Fibroblast of skin of right biceps (primary cell): Measurements from ENCODE around the gene UTS2B.
A peak's percentile ranks its signal among the peaks of the same experiment; 100 is the strongest.
"Not testable (repeated sequence)": the region's sequence is repeated elsewhere in the genome, so short reads cannot be mapped to it uniquely, and the experiment has no call there.

Experiments used
- DNase-seq: peaks from one replicate; pipeline ENCODE4 v3.0.0-alpha.2; 2013

Gene UTS2B

DNA sequence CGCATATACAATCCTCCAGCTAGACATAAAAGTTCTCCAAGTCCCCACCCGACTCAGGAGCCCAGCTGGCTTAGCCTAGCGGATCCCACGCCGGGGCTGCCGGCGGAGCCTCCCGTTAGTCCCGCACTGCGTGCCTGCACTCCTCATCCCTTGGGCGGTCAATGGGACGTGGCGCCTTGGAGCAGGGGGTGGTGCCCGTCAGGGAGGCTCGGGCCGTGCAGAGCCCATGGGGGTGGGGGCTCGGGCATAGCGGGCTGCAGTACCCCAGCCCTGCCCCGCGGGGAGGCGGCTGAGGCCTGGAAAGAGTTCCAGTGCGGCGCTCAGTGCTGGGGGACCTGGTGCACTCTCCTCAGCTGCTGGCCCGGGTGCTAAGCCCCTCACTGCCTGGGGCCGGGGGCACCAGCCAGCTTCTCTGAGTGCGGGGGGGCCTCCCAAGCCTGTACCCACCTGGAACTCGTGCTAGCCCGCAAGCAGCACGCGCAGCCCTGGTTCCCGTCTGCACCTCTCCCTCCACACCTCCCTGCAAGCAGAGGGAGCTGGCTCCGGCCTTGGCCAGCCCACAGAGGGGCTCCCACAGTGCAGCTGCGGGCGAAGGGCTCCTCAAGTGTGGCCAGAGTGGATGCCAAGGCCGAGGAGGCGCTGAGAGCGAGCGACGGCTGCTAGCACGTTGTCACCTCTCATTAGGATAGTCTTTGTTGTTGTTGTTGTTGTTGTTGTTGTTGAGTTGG, 13.3 kb downstream of the UTS2B start:
- no peak for DNase-seq

DNA sequence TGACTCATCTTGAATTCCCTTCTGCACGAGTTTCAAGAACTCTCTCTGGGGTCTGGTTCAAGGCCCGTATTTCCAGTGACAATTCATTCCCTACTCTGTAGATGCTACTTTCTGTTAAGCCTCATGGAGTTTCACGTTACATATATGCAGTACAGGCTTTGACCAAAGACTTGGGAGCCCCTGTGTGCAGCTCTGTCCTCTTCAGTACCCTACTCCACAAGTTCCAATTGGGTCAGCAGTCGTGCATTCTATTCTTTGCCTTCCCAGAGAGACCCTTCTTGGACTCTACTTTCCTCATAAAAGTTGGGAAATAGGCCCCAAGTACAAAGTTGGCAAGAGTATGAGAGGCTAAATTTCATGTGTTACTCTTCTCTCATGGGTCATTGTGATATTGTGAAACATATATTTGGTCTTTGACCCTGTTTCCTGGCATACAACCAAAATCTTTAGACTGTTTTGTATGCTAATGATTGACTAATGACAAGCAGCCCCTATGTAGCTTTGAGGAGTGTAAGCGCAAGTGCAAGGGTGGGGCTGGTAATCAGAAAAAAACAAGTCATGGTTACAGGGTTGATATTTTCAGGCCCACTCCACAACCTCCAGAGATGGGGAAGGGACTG, 16.1 kb downstream of the UTS2B start:
- no peak for DNase-seq

DNA sequence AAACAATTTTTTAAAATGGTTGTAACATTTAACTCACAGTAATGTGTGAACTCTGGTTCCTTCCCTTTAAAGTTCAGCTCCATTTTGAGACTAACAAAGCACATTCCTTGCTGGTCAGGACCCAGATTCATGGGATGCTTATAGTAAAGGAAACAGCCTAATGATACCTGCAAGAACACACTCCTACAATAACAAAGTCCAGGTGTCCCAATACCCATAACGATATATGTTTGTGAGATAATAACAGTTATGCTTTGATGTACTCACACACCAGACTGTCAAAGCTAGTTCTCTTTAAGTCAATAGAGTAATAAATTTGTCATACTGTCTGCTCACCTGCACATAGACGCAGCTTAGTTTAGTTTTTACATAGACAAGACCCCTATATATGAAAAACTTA, 17.0 kb downstream of the UTS2B start:
- no peak for DNase-seq

DNA sequence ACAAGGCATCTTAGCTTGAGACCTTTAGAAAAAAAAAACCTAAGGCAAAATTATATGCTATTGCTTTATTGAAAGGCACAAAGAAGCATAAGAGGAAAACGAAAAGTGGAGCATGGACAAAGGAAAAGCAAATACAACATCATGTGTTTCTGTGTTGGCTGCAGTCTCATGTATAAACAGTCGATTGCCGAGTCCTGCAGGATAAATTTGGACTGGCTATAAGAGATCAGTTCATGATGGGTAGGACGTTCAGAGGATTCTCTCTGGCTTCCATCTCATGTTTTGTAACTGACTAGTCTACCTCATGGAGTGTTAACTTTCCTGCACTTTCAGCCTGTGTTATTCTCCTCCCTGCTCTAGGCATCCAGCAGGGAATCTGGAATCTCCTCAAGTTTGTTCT, 23.0 kb downstream of the UTS2B start:
- no peak for DNase-seq

DNA sequence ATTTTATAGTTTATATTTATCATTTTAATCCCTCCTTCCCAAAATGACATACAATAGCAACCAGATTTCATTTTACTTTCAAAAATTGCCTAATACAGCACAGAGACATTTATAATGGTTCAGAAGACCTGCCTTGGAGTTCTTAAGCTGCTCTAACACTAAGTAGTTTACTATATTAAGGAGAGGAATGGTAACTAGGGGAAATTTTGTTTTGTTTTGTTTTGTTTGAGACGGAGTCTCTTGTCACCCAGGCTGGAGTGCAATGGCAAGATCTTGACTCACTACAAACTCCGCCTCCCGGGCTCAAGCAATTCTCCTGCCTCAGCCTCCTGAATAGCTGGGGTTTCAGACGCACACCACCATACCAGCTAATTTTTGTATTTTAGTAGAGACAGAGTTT, 23.9 kb downstream of the UTS2B start:
- DNase-seq: no peak

DNA sequence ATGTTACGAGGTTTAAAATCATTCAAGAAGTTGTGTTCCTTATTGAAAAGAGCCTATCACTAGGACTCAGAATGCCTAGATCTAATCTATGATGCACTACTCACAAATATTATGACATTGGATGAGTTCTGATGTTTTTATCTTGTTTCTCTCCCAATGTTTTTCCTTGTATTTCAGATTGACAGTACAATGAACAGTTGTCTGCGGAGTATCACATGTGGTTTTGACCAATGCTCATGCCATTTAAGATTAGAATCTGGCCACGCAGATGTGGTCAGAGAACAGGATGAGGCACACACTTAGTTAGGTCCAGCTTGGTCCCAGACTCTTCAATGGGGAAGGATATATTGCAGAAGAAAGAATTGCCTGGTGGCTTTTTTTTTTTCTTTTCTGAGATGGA, 26.7 kb downstream of the UTS2B start:
- DNase-seq: no peak

DNA sequence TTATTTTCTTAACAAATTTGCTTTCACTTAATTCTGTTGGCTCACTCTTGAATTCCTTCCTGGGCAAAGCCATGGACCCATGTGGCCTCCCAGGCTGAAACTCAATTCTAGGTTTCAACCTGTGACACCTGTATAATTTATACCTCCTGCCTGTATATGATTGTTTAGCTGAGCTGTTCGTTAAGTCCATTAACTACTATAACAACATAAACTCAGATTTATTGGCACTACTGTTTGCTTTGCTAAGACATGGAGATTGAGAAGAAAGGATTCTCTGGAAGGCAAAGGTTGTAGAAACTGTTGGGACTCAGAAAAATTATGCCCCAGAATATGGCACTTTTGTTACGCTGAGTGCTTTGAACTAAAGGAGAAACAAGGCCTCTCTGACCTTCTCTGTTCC, 27.9 kb downstream of the UTS2B start:
- no peak for DNase-seq

DNA sequence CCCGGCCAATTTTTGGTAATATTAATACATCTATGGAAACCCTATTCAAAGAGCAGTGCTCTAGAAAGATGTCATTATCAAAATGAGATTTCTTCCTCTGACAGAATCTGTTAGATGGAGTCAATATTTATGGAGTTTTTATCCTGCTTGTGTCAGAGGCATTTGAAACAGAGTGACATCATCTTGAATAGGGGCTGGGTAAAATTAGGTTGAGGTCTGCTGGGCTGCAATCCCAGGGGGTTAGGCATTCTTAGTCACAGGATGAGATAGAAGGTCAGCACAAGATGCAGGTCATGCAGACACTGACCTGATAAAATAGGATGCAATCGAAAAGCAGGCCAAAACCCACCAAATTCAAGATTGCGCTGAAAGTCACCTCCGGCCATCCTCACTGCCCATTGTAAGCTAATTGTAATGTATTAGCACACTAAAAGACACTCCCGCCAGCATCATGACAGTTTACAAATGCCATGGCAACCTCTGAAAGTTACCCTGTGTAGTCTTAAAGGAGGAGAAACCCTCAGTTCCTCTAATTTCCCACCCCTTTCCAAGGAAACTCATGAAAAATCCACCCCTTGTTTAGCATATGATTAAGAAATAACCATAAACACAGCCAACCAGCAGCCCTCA, 28.4 kb downstream of the UTS2B start:
- DNase-seq: no peak

DNA sequence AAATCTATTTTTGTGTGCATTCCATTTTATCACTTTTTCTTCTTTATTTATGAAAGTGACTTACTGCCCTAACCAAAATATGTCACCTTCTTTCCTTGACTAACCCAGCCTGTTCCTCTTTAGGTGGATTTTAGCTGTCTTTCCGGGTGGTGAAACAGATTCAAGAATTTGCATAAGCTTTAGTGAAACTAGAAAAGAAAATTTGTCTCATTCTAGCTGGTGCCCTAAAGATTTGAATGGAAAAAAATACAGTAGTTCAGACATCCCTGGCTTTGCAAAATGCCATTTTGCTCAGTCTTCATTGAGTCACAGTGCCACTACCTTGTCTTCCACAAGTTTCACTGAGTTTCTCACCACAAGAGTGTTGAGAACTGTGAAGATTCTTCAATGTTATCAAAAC, 29.3 kb downstream of the UTS2B start:
- DNase-seq: no peak

DNA sequence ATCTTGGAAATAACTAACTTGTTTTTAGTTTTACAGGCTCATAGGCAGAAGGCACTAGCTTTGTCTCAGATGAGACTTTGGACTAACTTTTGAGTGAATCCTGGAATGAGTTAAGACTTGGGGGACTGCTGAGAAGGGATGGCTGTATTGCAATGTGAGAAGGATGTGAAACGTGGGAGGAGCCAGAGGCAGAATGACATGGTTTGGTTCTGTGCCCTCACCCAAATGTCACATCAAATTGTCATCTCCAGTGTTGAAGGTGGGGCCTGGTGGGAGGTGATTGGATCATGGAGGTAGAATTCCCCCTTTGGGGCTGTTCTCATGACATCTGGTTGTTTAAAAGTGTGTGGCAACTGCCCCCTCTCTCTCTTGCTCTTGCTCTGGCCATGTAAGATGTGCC, 29.9 kb downstream of the UTS2B start:
- no peak for DNase-seq

DNA sequence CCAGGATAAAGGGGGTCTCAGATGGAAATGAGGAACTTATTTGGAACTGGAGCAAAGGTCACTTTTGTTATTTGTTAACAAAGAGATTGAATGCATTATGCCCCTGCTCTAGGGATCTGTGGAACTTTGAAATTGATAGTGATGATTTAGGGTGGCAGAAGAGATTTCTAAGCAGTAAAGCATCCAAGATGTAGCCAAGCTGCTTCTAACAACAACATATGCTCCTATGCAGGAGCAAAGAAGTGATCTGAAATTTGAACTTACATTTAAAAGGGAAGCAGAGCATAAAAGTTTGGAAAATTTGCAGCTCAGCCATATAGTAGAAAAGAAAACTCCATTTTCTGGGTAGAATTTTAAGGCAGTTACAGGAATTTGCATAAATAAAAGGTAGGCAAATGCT, 31.5 kb downstream of the UTS2B start:
- no peak for DNase-seq

DNA sequence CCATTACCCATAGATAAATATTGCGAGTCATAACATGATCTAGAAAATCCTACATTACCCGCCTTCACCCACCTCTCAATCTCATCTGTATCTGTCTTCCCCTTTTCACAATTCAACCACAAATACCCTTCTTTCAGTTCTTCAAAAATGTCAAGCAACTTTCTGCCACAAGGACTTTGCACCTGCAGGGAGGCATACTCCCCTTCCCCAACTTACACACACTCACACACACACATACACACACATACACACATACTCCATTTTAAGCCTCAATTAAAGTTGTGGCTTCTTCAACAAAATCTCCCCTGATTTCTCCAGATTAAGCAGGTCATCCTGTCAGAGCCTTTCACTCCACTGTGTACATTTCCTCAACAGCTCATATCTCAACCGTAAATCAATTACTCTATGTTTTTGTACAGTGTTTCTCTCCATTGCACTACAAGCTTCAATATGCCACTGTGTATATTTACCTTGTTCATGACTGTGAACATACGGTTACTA, 34.2 kb downstream of the UTS2B start:
- no peak for DNase-seq

DNA sequence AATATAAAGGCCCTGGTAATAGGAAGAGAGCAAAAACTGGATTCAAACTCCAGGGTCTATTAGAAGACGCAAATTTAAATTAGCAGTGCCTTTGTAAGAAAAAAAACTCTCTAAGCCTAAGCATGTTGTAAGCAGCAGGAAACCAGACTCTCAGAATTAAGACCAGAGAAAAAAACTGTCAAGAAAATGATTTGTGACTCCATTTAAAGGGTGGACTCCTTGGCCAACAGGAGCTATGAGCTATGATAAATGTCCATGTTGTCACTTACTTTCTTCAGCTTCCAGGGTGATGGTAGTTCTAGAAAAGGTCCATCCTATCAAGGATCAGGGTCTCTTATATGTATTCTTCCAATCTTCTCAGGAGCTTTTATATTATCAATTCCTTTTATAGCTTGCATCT, 36.0 kb downstream of the UTS2B start:
- no peak for DNase-seq

DNA sequence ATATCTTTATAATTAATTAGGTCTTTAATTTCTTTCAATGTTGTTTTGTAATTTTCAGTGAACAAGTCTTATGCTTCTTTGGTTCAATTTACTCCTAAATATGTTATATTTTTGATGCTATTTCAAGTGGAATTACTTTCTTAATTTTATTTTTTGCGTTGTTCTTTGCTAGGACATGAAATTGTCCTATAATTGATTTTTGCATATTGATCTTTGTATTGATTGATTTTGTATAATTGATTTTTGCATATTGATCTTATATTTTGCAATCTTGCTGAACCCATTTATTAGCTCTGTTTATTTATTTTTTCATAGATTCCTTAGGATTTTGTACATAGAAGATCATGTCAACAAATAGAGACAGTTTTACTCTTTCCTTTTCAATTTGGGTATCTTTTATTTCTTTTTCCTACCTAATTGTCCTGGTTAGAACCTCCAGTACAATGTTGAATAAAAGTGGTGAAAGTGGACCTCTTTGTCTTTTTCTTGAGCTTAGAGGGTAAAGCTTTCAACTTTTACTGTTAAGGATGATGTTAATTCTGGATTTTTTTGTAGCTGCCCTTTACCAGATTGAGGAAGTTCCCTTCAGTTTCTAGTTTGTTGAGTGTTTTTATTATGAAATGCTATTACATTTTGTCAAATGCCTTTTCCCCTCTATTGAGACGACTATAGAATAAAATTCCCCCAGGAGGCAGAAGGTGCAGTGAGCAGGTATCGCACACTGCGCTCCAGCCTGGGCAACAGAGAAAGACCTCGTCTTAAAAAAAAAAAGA, 37.9 kb downstream of the UTS2B start:
- DNase-seq: no peak

DNA sequence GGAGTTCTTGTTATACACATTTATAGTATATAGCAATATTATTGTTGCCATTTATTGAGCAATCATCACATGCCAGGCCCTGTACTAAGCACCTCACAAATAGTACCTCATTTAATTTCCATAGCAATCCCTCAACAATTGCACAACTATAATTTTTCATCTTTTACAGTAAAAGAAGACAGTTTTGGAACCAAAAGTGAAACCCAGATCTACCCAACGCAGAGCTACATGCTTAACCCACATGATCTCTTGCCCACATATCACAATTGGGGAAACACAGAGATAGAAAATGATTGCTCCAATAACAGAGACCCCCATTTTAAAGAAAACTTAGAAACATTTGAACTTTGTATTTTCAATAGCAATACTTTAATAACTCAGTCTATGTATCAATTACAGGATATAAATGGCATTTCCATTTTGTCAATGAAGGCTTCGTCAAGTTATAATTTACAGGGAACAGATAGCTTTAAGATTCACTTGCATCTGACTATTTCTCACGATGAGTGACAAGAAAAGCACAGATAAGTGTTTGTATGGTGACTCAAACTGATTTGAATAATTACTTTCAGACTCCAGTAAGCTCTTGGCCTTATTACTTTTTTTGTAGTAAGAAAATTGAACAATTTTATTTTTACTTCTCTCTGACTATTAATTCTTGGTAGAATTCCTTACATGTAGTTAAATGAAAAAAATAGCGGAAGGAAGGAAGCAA, 39.9 kb downstream of the UTS2B start:
- peak; percentile 27 for DNase-seq

DNA sequence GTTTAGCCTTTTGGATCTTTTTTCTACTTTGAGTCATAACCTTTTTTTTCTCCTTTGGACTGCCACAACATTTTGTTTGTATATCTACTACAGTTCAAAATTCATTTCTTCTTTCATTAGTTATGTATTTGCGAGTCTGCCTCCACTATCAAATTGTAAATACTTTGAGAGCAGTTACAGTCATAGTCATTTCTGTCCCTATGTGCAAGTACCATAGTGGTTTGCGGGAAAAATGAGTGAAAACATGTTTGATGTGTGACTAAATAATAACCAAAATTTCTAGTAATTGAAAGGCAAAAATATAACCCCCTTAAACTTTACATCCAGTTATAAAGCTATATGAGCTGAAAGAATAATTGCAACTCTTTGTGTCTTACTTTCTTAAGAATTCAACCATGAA, 46.9 kb downstream of the UTS2B start:
- no peak for DNase-seq

DNA sequence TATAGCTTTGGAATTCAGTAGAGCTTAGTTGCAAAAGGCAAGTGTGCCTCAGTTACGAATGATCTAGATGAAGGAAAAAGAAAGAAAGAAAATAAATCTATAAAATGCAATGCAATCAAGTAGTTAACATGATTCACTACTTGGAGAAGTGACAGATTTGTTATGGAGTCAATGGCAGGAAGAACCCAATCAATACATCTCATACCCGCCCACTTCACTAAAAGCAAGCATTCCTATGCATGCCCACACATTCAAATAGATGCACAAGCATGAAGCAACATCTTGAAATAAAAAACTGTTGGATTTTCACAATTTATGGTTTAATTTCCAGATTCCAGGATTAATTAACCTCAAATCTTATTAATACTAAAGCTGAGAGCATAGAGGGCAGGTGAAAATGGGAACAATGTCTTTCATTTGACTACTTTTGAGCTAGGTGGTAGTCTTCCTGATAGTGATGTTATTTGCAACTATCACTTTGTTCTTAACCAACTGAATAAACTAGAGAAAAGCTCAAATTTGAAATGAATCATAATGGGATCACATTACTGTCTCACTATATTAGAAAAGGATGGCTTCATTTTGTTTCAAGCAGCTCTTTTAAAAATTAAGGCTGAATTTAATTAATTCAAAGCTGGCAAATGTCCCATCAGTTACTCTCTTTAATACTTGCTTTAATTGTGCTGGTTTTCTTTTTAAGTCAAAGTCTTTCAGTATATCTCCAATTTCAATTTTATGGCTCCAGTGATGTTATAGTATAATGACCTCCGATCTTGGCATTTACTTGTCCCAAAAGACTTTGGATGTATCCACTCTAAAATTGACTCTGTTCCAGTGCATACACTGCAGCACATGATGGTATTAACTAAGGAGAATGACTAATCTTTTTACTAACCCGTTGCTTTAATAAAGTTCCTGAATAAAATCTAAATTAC, 47.8 kb downstream of the UTS2B start:
- DNase-seq: no peak

DNA sequence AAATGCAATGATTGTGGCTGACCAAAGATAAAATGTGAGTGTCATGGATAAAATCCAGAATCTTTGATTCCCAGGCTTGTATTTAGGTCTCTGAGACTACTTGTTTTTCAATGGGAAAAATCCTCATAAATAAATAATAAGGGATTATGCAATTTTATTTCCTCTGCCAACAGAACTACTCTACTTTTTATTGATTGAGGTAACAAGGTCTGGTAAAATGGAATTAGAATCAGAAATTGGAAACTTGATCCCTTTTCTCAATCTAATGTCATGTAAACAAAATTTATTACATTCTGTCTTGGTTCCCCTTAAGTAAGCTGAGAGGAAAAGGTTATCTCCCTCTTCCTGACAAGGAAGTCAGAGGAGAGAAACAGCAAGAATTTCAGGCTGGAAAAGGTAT, 49.4 kb downstream of the UTS2B start:
- no peak for DNase-seq

DNA sequence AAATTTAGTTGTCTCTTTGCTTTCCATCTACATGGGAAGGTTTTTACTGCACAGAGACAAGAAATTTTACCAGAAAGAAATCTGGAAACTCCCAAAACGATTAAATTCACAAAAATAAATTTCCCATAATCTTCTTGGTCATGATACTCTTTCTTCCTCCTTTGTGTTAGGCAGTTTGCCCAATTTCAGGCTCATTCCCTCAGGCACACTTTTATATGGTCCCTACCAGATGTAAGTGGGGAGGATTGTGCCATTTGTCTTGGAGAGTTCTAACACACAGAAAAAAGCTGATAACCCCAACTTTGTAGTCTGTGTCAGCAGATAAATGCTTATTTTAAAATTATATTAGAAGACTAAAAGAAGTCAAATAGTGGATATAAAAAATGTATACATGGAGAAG, 50.2 kb downstream of the UTS2B start:
- no peak for DNase-seq

DNA sequence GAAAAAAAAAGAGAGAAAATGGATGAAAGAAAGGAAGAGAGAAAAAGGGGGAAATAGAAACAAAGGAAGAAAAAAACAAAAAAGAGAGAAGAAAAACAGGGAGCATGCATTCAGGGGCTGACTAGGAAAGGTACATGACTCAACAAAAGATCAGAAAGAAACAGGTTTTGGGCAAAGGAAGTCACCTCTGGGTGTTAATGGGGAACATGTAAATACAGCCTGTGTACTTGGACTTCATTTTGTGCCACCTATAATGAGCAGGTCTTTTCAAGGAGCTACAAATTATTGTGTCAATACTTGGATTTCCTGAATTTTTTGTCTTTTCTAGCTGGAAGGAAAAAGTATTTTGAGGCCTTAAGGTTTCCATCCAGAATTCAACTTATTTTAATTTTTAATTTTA, 54.6 kb downstream of the UTS2B start:
- no peak for DNase-seq

DNA sequence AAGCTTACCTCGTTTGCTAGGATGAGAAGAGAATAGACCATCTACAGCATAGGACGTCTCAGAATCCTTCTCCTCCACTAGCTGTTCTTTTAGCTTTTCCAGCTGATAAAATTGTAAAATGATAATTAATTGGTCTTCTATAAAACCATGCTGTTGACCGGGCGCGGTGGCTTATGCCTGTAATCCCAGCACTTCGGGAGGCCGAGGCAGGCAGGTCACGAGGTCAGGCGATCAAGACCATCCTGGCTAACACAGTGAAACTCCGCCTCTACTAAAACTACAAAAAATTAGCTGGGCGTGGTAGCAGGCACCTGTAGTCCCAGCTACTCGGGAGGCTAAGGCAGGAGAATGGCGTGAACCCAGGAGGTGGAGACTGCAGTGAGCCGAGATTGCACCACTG, 55.1 kb downstream of the UTS2B start:
- not testable (repeated sequence) for DNase-seq
